GM21529 (cell line): ENCODE results near the gene ZPLD1.

Source experiments
- ATAC-seq: cut with Tn5 transposase; IDR thresholded peaks from one replicate; pipeline ENCODE4 v1.9.1; 2021; ENCODE audit not compliant: unreplicated experiment

The ZPLD1 gene

GRCh38 chr3:102521246-102521645 is 86.4 kb downstream of the ZPLD1 start:
- no peak for ATAC-seq

GRCh38 chr3:102525624-102526023 is 90.8 kb downstream of the ZPLD1 start:
- no peak for ATAC-seq

GRCh38 chr3:102526865-102527264 is 92.0 kb downstream of the ZPLD1 start:
- no peak for ATAC-seq

- no peak for ATAC-seq
Measured at GRCh38 chr3:102528727-102529126, 93.9 kb downstream of the ZPLD1 start.
